SH-SY5Y (cell line): ENCODE measurements around the gene ANKRD30B.

Experiments
- GATA2 ChIP-seq: IDR thresholded peaks from 2 replicates; pipeline ENCODE4 v1.6.1; 2011; ENCODE audit warnings: mild to moderate bottlenecking, low read depth, low read length
- GATA3 ChIP-seq: IDR thresholded peaks from 2 replicates; pipeline ENCODE4 v1.6.1; 2011; ENCODE audit warnings: low read depth, mild to moderate bottlenecking, low read length, moderate library complexity

- TF ChIP-seq GATA2, result no peak
- TF ChIP-seq GATA3, result no peak
Observed at GRCh38 chr18:14900435-14900834, 152.5 kb downstream of the ANKRD30B start.
